OCI-LY7 (cell line): ENCODE measurements around the gene TMEM225B.

Experiments
- CTCF ChIP-seq: fragments of 200-600 bp; sonication (generic); conservative IDR thresholded peaks from 2 replicates; pipeline ENCODE4 v1.5.1; 2014; ENCODE audit warnings: mild to moderate bottlenecking, antibody characterized with exemption, low read length, moderate library complexity, mixed read lengths
- EZH2phosphoT487 ChIP-seq: fragments of 200-600 bp; sonication (generic); IDR thresholded peaks from 2 replicates; pipeline ENCODE4 v1.6.1; 2018; ENCODE audit warnings: low read depth, borderline replicate concordance, mild to moderate bottlenecking, mixed run types, antibody characterized with exemption, low read length, moderate library complexity, mixed read lengths

- TF ChIP-seq CTCF, result no peak
- TF ChIP-seq EZH2phosphoT487, result no peak
Measured at GRCh38 chr7:99623702-99624447, 25.8 kb downstream of the TMEM225B start.
